DMS79 (cell line): ENCODE results near the gene FAM25G.
"Not testable (repeated sequence)": the region's sequence is repeated elsewhere in the genome, so short reads cannot be mapped to it uniquely, and the experiment has no call there.

Source experiments
- DNase-seq: peaks from one replicate; lab custom pipeline; 2025; lab: John Stamatoyannopoulos, UW

Gene FAM25G

GRCh38 chr10:47491600-47491999, at the start of gene FAM25G:
Gene FAM25G, minus strand, starts transcription at chr10:47491700. Its CDS starts 26 bp downstream, at chr10:47491674.
- DNase-seq, result not testable (repeated sequence)

- DNase-seq, result not testable (repeated sequence)
Observed at GRCh38 chr10:47536430-47536829, 44.9 kb upstream of the FAM25G start.

DNA sequence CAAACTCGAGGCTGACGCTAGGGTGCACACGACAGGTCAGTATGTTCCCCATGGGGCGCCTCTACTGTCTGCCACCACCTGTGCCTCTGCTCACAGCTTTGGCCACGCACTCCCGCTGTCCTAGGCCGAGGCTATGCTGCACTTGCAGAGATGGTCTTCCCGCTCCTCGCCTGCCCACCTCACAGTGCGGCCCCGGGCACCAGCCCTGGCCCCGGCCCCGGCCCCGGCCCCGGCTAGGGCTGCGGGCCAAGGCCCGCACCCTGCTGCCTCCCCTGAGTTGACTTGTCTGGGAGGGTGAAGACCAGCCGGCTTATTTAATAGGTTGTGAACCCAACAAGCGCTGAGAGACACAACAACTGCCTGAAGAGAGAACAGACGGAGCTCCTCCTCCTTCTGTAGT, 32.0 kb upstream of the FAM25G start, which contains the start of gene AGAP9:
Gene AGAP9, minus strand, starts transcription at position 164 of the 400 bp plus-strand sequence. Its CDS starts 112 bp downstream, at position 52.
- DNase-seq, result not testable (repeated sequence)

DNA sequence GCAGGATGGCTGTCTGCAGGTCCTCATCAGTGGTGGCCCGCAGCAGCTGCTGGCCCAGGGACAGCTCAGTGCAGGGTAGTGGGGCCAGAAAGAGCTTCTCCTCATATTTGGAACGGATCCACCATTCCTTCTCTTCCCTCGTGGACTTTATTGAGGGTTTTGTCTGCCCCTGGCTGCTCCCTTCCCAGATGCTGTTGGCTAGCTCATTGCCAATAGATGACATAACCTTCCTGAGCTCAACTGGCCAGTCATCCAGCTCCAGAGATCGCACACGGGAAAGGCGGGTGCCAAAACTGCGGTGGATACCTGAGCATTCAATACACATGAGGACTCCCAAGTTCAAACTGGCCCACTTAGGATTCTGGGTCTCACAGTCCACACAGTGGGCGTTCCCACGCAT, 10.8 kb upstream of the FAM25G start:
- DNase-seq, result not testable (repeated sequence)

DNA sequence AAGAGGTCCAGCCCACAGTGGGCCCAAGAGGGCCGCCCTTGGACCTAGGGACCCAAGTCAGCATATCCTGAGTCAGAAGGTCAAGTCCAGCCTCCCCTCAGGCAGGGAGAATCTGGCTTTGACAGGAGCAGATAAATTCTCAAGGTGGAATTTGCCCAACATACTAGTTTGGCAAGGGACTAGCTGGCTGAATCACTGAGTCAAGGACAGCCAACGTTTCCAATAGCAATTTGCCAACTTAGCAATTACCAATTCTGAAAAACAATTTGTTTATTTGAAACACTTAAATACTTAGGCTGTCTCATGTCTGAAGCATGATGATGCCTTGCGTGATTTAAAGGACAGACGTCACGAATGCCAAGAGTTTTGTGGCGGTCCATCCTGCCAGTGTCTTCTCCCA, 2.7 kb upstream of the FAM25G start:
- DNase-seq, result not testable (repeated sequence)

GRCh38 chr10:47489630-47490029, 1.9 kb downstream of the FAM25G start:
- DNase-seq, result not testable (repeated sequence)

- DNase-seq, result not testable (repeated sequence)
Observed at GRCh38 chr10:47485943-47486342, 5.6 kb downstream of the FAM25G start.

DNA sequence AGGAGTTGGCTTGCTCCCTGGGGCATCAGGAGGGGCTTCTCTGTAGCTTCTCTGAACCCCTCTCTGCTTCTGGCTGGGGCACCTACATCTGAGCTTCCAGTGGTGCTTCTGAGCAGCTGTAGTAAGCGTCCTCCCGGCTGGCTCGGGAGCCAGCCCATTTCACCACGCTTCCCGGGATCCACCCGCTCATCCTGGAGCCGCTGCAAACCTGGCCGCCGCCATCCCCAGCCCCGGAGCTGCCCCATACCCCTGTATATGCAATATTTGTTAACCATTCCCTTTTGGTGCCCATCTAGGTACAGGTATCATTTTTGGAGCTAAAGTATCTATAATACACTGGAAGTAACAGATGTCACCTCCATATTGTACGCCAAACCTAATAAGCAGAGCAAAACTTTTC, 6.7 kb downstream of the FAM25G start:
- DNase-seq, result not testable (repeated sequence)

DNA sequence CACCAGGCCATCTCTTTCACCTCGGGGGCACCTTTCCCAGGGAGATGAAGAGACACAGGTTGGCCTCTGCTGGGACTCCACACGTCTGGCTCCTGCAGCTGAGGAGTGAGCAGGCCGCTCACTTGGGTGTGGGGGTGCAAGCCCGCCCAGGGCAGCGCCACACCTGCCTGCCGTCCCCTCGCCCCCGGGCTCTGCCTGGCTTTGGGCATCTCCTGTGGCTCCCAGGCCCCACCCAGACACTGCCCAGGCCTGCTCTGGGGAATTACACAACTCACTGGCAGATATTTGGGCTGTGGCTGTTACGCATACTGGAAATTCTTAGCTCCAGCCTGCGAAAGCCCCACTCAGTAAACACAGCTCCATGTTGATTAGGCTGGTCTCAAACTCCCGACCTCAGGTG, 7.6 kb downstream of the FAM25G start, which contains the start of gene ANXA8:
Gene ANXA8, minus strand, starts transcription at position 193 of the 400 bp plus-strand sequence. Its CDS starts 182 bp downstream, at position 11.
- DNase-seq, result not testable (repeated sequence)

- DNase-seq, result not testable (repeated sequence)
Observed at GRCh38 chr10:47482367-47482766, 9.1 kb downstream of the FAM25G start.

DNA sequence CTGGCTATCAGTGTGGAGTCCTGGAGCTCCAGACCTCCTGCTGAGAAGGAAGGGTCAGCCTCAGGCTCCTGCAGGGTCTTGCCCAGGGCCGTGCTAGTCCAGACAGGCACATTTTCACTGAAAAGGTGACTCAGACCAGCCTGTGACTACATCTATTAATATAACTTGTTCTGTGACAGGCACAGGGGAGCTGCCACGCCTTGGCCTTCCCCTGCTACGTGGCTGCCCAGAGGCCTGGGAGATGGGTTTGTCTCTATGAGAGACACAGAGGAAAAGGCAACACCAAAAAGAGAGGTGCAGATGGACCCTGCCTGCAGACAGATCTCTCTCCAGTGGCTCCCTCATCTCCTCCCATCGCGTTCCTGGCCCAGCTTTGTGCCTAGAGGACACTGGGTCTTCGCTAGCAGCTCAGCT, 9.7 kb downstream of the FAM25G start:
- not testable (repeated sequence) for DNase-seq

DNA sequence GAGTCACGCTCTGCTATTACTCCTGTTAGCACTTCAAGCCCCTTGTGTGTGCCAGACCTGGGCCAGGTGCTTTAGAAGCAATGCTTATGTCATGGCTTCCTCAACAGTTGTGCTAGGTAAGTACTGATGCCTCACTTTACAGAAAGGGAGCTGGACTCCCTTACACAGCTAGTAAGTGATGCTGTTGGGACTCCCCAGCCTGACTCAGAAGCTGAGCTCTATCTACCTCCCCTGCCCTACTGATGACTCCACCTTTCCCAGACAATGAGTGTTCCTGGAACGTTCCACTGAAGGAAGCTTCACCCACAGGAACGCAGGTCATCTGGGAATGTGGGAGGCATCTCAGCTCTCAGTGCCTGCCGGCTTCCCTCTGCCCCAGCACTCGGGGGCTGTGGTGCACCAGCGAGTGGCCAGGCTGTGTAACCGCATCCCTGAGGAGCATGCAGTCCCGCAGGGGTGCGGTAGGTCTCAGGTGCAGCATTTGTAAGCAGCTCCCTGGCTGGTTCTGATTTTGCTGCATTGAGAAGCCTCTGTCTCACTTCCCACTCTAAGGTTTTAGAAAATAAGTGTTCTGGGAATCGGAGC, 10.2 kb downstream of the FAM25G start:
- DNase-seq, result not testable (repeated sequence)

DNA sequence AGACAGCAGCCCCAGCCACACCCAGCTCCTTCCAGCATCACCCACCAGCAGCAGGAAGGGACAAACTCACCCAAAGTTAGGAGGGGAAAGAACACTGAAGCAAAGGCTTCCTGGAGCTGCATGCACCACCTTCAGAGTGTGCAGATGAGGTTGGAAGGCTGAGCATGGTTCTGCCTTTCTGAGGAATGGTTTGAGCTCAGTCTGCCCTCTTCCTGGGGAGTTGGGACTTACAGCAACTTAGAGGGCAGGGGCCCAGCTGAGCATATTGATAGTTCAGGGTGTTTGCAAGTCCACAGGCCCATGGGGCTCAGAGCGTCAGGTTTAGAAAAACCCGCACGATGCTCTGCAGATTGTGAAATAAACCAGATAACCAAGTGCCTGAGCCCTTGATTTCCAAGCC, 11.4 kb downstream of the FAM25G start:
- not testable (repeated sequence) for DNase-seq

DNA sequence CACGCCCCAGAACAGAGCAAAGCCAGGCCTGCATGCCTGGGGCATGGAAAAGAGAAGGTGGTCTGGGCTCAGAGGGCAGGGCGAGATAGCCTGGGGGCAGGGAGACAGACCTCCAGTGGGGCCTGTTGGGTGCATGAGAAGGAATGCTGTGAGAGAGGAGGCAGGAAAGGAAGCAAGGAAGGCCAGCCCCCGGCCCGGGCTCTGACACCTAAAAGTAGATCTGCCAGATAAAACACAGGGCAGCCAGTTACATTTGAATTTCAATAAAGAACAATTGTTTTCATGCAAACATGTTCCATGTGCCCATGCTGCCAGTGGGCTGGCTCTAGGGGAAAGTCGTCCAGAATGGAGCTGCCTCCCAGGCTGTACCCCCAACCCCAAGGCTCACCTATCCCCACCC, 13.4 kb downstream of the FAM25G start:
- DNase-seq, result not testable (repeated sequence)

- not testable (repeated sequence) for DNase-seq
Observed at GRCh38 chr10:47477078-47477477, 14.4 kb downstream of the FAM25G start.

DNA sequence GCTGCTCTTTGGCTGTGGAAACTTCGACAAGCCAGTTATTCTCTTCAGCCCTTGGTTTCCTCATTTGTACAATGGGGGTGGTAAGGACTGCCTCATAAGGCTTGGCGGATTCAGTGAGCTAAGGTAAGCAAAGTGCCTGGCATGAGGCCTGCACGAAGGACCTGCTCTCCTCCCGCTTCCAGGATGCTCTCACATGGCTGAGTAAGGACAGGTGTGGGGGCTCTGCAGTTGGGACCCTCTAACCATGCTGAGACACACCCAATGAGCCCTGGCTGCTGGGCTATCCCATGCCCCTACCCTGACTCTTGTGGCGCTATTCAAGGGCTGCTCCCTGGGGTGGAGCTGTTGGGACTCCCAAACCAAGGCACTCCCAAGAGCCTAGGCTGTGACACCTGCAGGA, 16.4 kb downstream of the FAM25G start:
- DNase-seq, result not testable (repeated sequence)

- DNase-seq, result not testable (repeated sequence)
Observed at GRCh38 chr10:47473516-47473915, 18.0 kb downstream of the FAM25G start.

DNA sequence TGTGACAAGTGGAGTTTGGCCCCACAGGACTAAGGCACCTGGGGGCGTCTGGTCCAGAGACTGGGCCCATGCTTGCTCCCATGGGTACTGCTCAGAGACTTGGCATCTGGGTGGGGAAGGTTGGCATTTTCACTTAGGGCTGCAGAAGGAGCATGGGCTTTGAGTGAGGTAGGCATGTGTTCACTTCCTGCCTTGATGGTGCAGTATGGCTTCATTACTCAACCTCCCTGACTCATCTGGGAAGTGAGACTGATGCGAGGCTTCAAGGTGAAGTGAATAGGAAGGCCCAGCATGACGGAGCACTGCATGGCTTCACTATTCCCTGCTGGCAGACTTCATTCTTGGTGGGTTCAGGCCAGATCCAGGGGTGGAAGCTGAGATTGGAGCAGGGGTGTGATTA, 18.9 kb downstream of the FAM25G start:
- not testable (repeated sequence) for DNase-seq

DNA sequence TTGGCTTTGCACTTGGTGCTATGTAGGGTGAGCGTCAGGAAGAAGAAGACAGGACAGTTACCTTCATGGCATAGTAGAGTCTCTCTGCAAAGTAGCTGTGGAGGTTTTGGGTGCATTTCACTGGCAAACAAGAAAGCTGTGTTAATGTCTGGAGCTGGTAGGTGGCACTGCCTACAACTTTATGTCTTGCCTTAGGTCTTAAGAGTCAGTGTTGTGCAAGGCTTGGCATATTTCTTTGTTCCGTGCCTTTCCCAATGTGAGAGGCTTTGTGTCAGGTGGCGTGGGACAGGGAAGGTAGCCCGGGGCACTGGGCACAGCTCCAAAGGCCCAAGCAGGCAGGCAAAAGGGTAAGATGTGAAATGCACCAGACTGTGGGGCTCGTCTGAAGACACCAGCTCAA, 19.4 kb downstream of the FAM25G start:
- DNase-seq, result not testable (repeated sequence)

GRCh38 chr10:47468731-47469528, 22.6 kb downstream of the FAM25G start:
- DNase-seq, result not testable (repeated sequence)

GRCh38 chr10:47467957-47468356, 23.5 kb downstream of the FAM25G start:
- not testable (repeated sequence) for DNase-seq

DNA sequence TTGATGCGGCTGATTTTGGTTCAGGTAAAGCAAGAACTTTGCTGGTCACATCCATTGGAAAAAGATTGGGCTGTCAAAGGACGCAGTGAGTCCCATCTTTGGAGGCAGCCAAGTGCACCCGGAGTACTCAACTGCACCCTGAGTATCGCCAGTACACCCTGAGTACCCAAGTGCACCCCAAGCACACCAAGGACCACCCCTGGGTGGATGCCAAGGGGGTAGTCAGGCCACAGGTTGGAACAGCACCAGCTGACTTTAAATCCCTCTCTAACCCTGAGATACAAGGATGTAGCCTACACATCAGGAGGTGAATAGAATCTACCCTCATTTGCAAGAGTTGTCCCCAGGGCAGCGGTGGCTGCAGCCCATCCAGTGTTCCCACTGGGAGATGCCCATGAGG, 24.0 kb downstream of the FAM25G start:
- not testable (repeated sequence) for DNase-seq
